Neural cell (in vitro differentiated cells): ENCODE measurements around the gene HACE1.
"Not testable (repeated sequence)": the region's sequence is repeated elsewhere in the genome, so short reads cannot be mapped to it uniquely, and the experiment has no call there.

Source experiments
- CTCF ChIP-seq: fragments of 450-650 bp; IDR thresholded peaks from 2 replicates; pipeline ENCODE4 v1.5.1; 2014; ENCODE audit warnings: antibody characterized with exemption, mild to moderate bottlenecking, moderate library complexity; ENCODE audit not compliant: poor library complexity, severe bottlenecking
- EP300 ChIP-seq: fragments of 450-650 bp; conservative IDR thresholded peaks from 2 replicates; pipeline ENCODE4 v1.6.1; 2014; ENCODE audit warnings: antibody characterized with exemption, mild to moderate bottlenecking, moderate library complexity; ENCODE audit not compliant: poor library complexity, severe bottlenecking
- EZH2 ChIP-seq: fragments of 200-600, 300-800 bp; shearing (Covaris generic), sonication (generic); IDR thresholded peaks from 2 replicates; pipeline ENCODE4 v1.6.1; 2014; ENCODE audit warnings: antibody characterized with exemption, low read length, borderline replicate concordance, mild to moderate bottlenecking; ENCODE audit not compliant: insufficient read depth, poor library complexity, severe bottlenecking
- MXI1 ChIP-seq: fragments of 450-650 bp; conservative IDR thresholded peaks from 2 replicates; pipeline ENCODE4 v1.6.1; 2014; ENCODE audit warnings: antibody characterized with exemption, mild to moderate bottlenecking; ENCODE audit not compliant: poor library complexity, severe bottlenecking
- POLR2AphosphoS5 ChIP-seq: IDR thresholded peaks from 2 replicates; pipeline ENCODE4 v1.6.1; 2012
- RAD21 ChIP-seq: fragments of 450-650 bp; conservative IDR thresholded peaks from 2 replicates; pipeline ENCODE4 v1.6.1; 2014; ENCODE audit warnings: antibody characterized with exemption, mild to moderate bottlenecking, moderate library complexity
- REST ChIP-seq: IDR thresholded peaks from 2 replicates; pipeline ENCODE4 v1.6.1; 2012; ENCODE audit warnings: borderline replicate concordance
- SMC3 ChIP-seq: fragments of 450-650 bp; conservative IDR thresholded peaks from 2 replicates; pipeline ENCODE4 v1.6.1; 2014; ENCODE audit warnings: antibody characterized with exemption, mild to moderate bottlenecking, moderate library complexity; ENCODE audit not compliant: poor library complexity
- TAF1 ChIP-seq: IDR thresholded peaks from 2 replicates; pipeline ENCODE4 v1.6.1; 2012; ENCODE audit warnings: low read depth

GRCh38 chr6:104836479-104837020 is 23.2 kb downstream of the HACE1 start:
- TF ChIP-seq RAD21, REST, CTCF, POLR2AphosphoS5, TAF1, EP300, EZH2, MXI1, SMC3: not testable (repeated sequence)
